ENCODE data around the gene TTC28. TPM values are rescaled to one million over a fixed set of nuclear protein-coding genes. Genes with fewer than 3 reads are reported as not detected.

Gene TTC28
- total and polyA plus RNA-seq, 2 donors (not counting 3 experiments of a cell fraction or from before 2014, with no cell fraction given), result 16.5 to 51.1 TPM

- CTCF ChIA-PET, result interaction anchor here (1.0 to 1.4 kb wide), 2 partner anchors 18 to 127 kb away, joined by 3 read pairs; no protein-coding TSS in a partner anchor
- no peaks in the 10 kb centered on the region for H3K9me3 ChIP-seq (replicated peaks; ENCODE audit: control insufficient read depth, insufficient read depth, low read length)
- no peak overlapping the region for H3K27ac ChIP-seq (ENCODE audit: insufficient read depth, low read depth, low read length)
- H3K4me3 ChIP-seq (replicated peaks in 1 of 3; ENCODE audit: insufficient read depth in 1 of 3, low read depth in 1 of 3, low read length in 3 of 3), result no peak overlapping the region
- POLR2A ChIA-PET, result no interaction called here
- no peaks in the 10 kb centered on the region for H3K27me3 ChIP-seq (ENCODE audit: control insufficient read depth in 2 of 2, insufficient read depth in 2 of 2, low read length in 2 of 2)
- peaks cover 6% of the 10 kb centered on the region for H4K20me1 ChIP-seq (replicated peaks; ENCODE audit: control insufficient read depth, extremely low read depth, insufficient read depth, low read length)
- FAIRE-seq (no peak), DNase-seq (ENCODE audit: low read depth, low spot score) (no peak)
- H3K9me1 ChIP-seq (replicated peaks; ENCODE audit: control insufficient read depth, extremely low read depth, insufficient read depth, low read length), result no peaks in the 10 kb centered on the region
- peaks cover 7% of the 10 kb centered on the region for H3K4me1 ChIP-seq (ENCODE audit: control insufficient read depth, extremely low read depth, insufficient read depth, low read length)
- no peak overlapping the region for H3K4me2 ChIP-seq (ENCODE audit: insufficient read depth, low read length)
- no peak overlapping the region for H3K9ac ChIP-seq (replicated peaks; ENCODE audit: extremely low read depth, insufficient read depth, low read length)
- H3K79me2 ChIP-seq (ENCODE audit: control insufficient read depth, insufficient read depth, low read length), result no peaks in the 10 kb centered on the region
- dilution Hi-C loops (cut with MboI; ENCODE audit: extremely low pct_ligation_motif_present, low sequenced_read_pairs), result no loop called here
- no peak overlapping the region for H2AFZ ChIP-seq (ENCODE audit: low read depth, low read length)
- TF ChIP-seq POLR2AphosphoS5 (IDR thresholded peaks at IDR 0.05; ENCODE audit: insufficient read depth, low read depth, low read length) (no peak), FOS (IDR thresholded peaks at IDR 0.05; ENCODE audit: borderline replicate concordance, insufficient read depth, low read length) (no peak), POLR2A (IDR thresholded peaks at IDR 0.05; ENCODE audit: low read depth, low read length) (no peak), MYC (IDR thresholded peaks at IDR 0.05; ENCODE audit: low read depth, low read length) (no peak), JUN (IDR thresholded peaks at IDR 0.05; ENCODE audit: borderline replicate concordance, insufficient read depth, insufficient read length, low read depth) (no peak), GATA2 (IDR thresholded peaks at IDR 0.05; ENCODE audit: insufficient read depth, insufficient read length, low read depth, low read length) (no peak), EZH2 (IDR thresholded peaks at IDR 0.05; ENCODE audit: borderline replicate concordance, low read depth, low read length, severe bottlenecking) (no peak)
- TF ChIP-seq, protein P1, sequence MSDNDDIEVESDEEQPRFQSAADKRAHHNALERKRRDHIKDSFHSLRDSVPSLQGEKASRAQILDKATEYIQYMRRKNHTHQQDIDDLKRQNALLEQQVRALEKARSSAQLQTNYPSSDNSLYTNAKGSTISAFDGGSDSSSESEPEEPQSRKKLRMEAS (IDR thresholded peaks at IDR 0.05; ENCODE audit: insufficient read depth, insufficient read length), result no peak
- TF ChIP-seq, protein P2, sequence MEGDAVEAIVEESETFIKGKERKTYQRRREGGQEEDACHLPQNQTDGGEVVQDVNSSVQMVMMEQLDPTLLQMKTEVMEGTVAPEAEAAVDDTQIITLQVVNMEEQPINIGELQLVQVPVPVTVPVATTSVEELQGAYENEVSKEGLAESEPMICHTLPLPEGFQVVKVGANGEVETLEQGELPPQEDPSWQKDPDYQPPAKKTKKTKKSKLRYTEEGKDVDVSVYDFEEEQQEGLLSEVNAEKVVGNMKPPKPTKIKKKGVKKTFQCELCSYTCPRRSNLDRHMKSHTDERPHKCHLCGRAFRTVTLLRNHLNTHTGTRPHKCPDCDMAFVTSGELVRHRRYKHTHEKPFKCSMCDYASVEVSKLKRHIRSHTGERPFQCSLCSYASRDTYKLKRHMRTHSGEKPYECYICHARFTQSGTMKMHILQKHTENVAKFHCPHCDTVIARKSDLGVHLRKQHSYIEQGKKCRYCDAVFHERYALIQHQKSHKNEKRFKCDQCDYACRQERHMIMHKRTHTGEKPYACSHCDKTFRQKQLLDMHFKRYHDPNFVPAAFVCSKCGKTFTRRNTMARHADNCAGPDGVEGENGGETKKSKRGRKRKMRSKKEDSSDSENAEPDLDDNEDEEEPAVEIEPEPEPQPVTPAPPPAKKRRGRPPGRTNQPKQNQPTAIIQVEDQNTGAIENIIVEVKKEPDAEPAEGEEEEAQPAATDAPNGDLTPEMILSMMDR (IDR thresholded peaks at IDR 0.05; ENCODE audit: extremely low read depth in 1 of 2, insufficient read depth in 1 of 2, low read depth in 1 of 2, low read length in 2 of 2), result no peak
- no TSS peak for BruUV-seq (replicated peaks)
- no peaks in the 10 kb centered on the region for H3K36me3 ChIP-seq (ENCODE audit: control insufficient read depth in 2 of 2, extremely low read depth in 1 of 2, insufficient read depth in 2 of 2, low read length in 2 of 2)
- intact Hi-C loops (cut with micrococcal nuclease), result no loop called here
These were observed 300.4 kb downstream of the TTC28 start for GRCh38 chr22:28379075-28379779.

All from endothelial cell of umbilical vein (primary cell).